Endothelial cell of umbilical vein (primary cell): ENCODE data around the gene SMIM20. TPM values are rescaled to one million over a fixed set of nuclear protein-coding genes. Genes with fewer than 3 reads are reported as not detected.

Source experiments
- BruUV-seq: library from RNA; stranded (reverse); fragments of 400-500 nt; replicated peaks from 2 replicates; lab custom pipeline; 2021; lab: Mats Ljungman, UMichigan
- CTCF ChIA-PET: fragments of 300-600, 350-600 bp; sonication (Branson Sonifier 250); formaldehyde crosslinking; loops from one replicate; lab custom pipeline; 2021; ENCODE audit warnings: antibody characterized with exemption, inconsistent platforms; lab: Charles Lee
- POLR2A ChIA-PET: fragments of 300-600, 350-600 bp; sonication (Branson Sonifier 250); formaldehyde crosslinking; loops from one replicate; lab custom pipeline; 2021; ENCODE audit warnings: antibody characterized with exemption, inconsistent platforms; lab: Charles Lee
- DNase-seq: peaks from one replicate; pipeline ENCODE4 v3.0.0-alpha.2; 2011; ENCODE audit warnings: low read depth, low spot score
- FAIRE-seq: peaks from 2 replicates; lab custom pipeline; 2011; peaks lifted over from hg19 to GRCh38; lab: Jason Lieb, UNC
- H2AFZ ChIP-seq: 2 replicates; pipeline ENCODE4 v1.6.0; 2012; ENCODE audit warnings: low read depth, low read length, control low read depth, inconsistent platforms
- H3K27ac ChIP-seq: 2 replicates; pipeline ENCODE4 v1.5.1; 2011; ENCODE audit warnings: low read depth, mild to moderate bottlenecking, control low read depth, low read length, moderate library complexity; ENCODE audit not compliant: insufficient read depth
- H3K27me3 ChIP-seq, 2 experiments: 2 replicates each; pipeline versions ENCODE4 v1.6.0 to v1.6.1; 2011; ENCODE audit warnings: low read length in 2 of 2, mixed read lengths in 1 of 2; ENCODE audit not compliant: control insufficient read depth in 2 of 2, insufficient read depth in 2 of 2
- H3K36me3 ChIP-seq, 2 experiments: 2 replicates in 1 of 2; 3 replicates in 1 of 2; pipeline ENCODE4 v1.5.1; 2011; ENCODE audit warnings: low read length in 2 of 2, mild to moderate bottlenecking in 1 of 2, moderate library complexity in 1 of 2; ENCODE audit not compliant: control insufficient read depth in 2 of 2, insufficient read depth in 2 of 2; ENCODE audit errors: extremely low read depth in 1 of 2
- H3K4me1 ChIP-seq: 3 replicates; pipeline ENCODE4 v1.5.1; 2011; ENCODE audit warnings: mild to moderate bottlenecking, low read length; ENCODE audit not compliant: control insufficient read depth, insufficient read depth; ENCODE audit errors: extremely low read depth
- H3K4me2 ChIP-seq: 2 replicates; pipeline ENCODE4 v1.6.1; 2011; ENCODE audit warnings: low read length, control low read depth, mixed read lengths; ENCODE audit not compliant: insufficient read depth
- H3K4me3 ChIP-seq, 3 experiments: fragments of 200-600 bp in 1 of 3; sonication (generic), shearing (Covaris generic) in 1 of 3; replicated peaks in 1 of 3; 2 replicates each; pipeline ENCODE4 v1.5.1; 2011 to 2016; ENCODE audit warnings: control low read depth in 3 of 3, low read length in 3 of 3, mild to moderate bottlenecking in 2 of 3, inconsistent platforms in 1 of 3, low read depth in 1 of 3, moderate library complexity in 1 of 3; ENCODE audit not compliant: insufficient read depth in 1 of 3
- H3K79me2 ChIP-seq: 2 replicates; pipeline ENCODE4 v1.6.0; 2012; ENCODE audit warnings: low read length, inconsistent platforms; ENCODE audit not compliant: control insufficient read depth, insufficient read depth
- H3K9ac ChIP-seq: replicated peaks from 2 replicates; pipeline ENCODE3; 2011; ENCODE audit warnings: low read length, control low read depth; ENCODE audit not compliant: insufficient read depth; ENCODE audit errors: extremely low read depth
- H3K9me1 ChIP-seq: replicated peaks from 3 replicates; pipeline ENCODE4 v1.6.0; 2011; ENCODE audit warnings: mild to moderate bottlenecking, low read length; ENCODE audit not compliant: control insufficient read depth, insufficient read depth; ENCODE audit errors: extremely low read depth
- H3K9me3 ChIP-seq: replicated peaks from 2 replicates; pipeline ENCODE4 v1.5.1; 2012; ENCODE audit warnings: low read length, inconsistent platforms; ENCODE audit not compliant: control insufficient read depth, insufficient read depth
- H4K20me1 ChIP-seq: replicated peaks from 2 replicates; pipeline ENCODE3; 2011; ENCODE audit warnings: mild to moderate bottlenecking, low read length; ENCODE audit not compliant: control insufficient read depth, insufficient read depth; ENCODE audit errors: extremely low read depth
- CTCF ChIP-seq, 2 donors: IDR thresholded peaks; 1 replicate in 1 of 2; 2 replicates in 1 of 2; pipeline ENCODE4 v1.5.1; 2011; ENCODE audit warnings: low read length in 2 of 2, mild to moderate bottlenecking in 2 of 2, moderate library complexity in 2 of 2, control low read depth in 1 of 2, inconsistent platforms in 1 of 2, low read depth in 1 of 2; ENCODE audit not compliant: insufficient read depth in 1 of 2; ENCODE audit errors: extremely low read depth in 1 of 2
- EZH2 ChIP-seq: IDR thresholded peaks from 2 replicates; pipeline ENCODE4 v1.6.1; 2012; ENCODE audit warnings: borderline replicate concordance, low read depth, mild to moderate bottlenecking, moderate library complexity, low read length, inconsistent platforms; ENCODE audit not compliant: severe bottlenecking
- FOS ChIP-seq: IDR thresholded peaks from 2 replicates; pipeline ENCODE4 v1.6.1; 2011; ENCODE audit warnings: mild to moderate bottlenecking, low read length, moderate library complexity, borderline replicate concordance; ENCODE audit not compliant: insufficient read depth
- GATA2 ChIP-seq: IDR thresholded peaks from 2 replicates; pipeline ENCODE4 v1.7.0; 2011; ENCODE audit warnings: low read depth, mild to moderate bottlenecking, moderate library complexity, mixed read lengths, low read length; ENCODE audit not compliant: insufficient read length, insufficient read depth
- JUN ChIP-seq: IDR thresholded peaks from 2 replicates; pipeline ENCODE4 v1.6.1; 2011; ENCODE audit warnings: borderline replicate concordance, low read depth; ENCODE audit not compliant: insufficient read length, insufficient read depth
- MAX ChIP-seq: IDR thresholded peaks from 2 replicates; pipeline ENCODE4 v1.6.1; 2011; ENCODE audit not compliant: insufficient read depth, insufficient read length
- MYC ChIP-seq: IDR thresholded peaks from one replicate; pipeline ENCODE4 v1.6.1; 2011; ENCODE audit warnings: mild to moderate bottlenecking, low read depth, low read length
- POLR2A ChIP-seq: IDR thresholded peaks from 2 replicates; pipeline ENCODE4 v1.6.1; 2012; ENCODE audit warnings: low read depth, mild to moderate bottlenecking, control low read depth, low read length
- POLR2AphosphoS5 ChIP-seq: IDR thresholded peaks from 2 replicates; pipeline ENCODE4 v1.6.1; 2012; ENCODE audit warnings: low read depth, mild to moderate bottlenecking, control low read depth, low read length, moderate library complexity; ENCODE audit not compliant: insufficient read depth
- dilution Hi-C: fragments of 300-500 bp; cut with MboI; formaldehyde crosslinking; loops from one replicate; pipeline ENCODE4 v1.15.0; 2019; ENCODE audit warnings: low sequenced_read_pairs; ENCODE audit not compliant: extremely low pct_ligation_motif_present
- intact Hi-C: fragments of 100-400 bp; cut with micrococcal nuclease; formaldehyde crosslinking; loops from one replicate; pipeline ENCODE4 v1.10.0; 2022
- polyA plus RNA-seq, 4 experiments: library from polyadenylated mRNA; depleted of rRNA in 3 of 4; stranded (reverse) in 3 of 4; unstranded in 1 of 4; fragments of >200 nt; gene quantifications; 2 replicates each; pipeline versions ENCODE4 v1.2.1 to v1.2.3, GENCODE V29; 2011 to 2012; ENCODE audit warnings: missing spikeins in 1 of 4
- total RNA-seq: library from RNA; stranded (reverse); gene quantifications from 2 replicates; pipeline ENCODE4 v1.2.3, GENCODE V29; 2021

The SMIM20 gene
- total and polyA plus RNA-seq, 2 donors (not counting 3 experiments of a cell fraction or from before 2014, with no cell fraction given), result 10.2 to 19.2 TPM

- no peak for DNase-seq
- H3K36me3 ChIP-seq, result no peaks in the 10 kb centered on the region
- no peaks in the 10 kb centered on the region for H4K20me1 ChIP-seq
- dilution Hi-C loops (no loop called here), intact Hi-C loops (no loop called here)
- H3K9me3 ChIP-seq, result no peaks in the 10 kb centered on the region
- H3K9ac ChIP-seq, result no peak overlapping the region
- no peak overlapping the region for H3K4me2 ChIP-seq
- no peaks in the 10 kb centered on the region for H3K79me2 ChIP-seq
- H3K9me1 ChIP-seq, result no peaks in the 10 kb centered on the region
- ChIA-PET POLR2A (no interaction called here), CTCF (interaction anchor here (1.5 kb wide), 1 partner anchor 15 kb away, joined by 6 read pairs; no protein-coding TSS in a partner anchor)
- H3K4me3 ChIP-seq, result no peak overlapping the region
- no peak overlapping the region for H2AFZ ChIP-seq
- TF ChIP-seq JUN (no peak), MYC (no peak), MAX (no peak)
- no peak overlapping the region for H3K27ac ChIP-seq
- no peaks in the 10 kb centered on the region for H3K4me1 ChIP-seq
- H3K27me3 ChIP-seq, result peaks cover 2 to 3% of the 10 kb centered on the region in 2 experiments
- no TSS peak for BruUV-seq
- FAIRE-seq, result no peak
These were observed 59.1 kb downstream of the SMIM20 start for GRCh38 chr4:25972984-25973745.

GRCh38 chr4:25976780-25977179 is 62.8 kb downstream of the SMIM20 start:
- H3K4me1 ChIP-seq, result no peaks in the 10 kb centered on the region
- H3K4me2 ChIP-seq, result no peak overlapping the region
- no peaks in the 10 kb centered on the region for H3K36me3 ChIP-seq
- dilution Hi-C loops, result no loop called here
- ChIA-PET POLR2A (no interaction called here), CTCF (interaction anchor here (4.2 kb wide), 1 partner anchor 11 kb away, joined by 20 read pairs; no protein-coding TSS in a partner anchor)
- no peak overlapping the region for H3K9ac ChIP-seq
- no peaks in the 10 kb centered on the region for H3K79me2 ChIP-seq
- H3K4me3 ChIP-seq, result no peak overlapping the region
- H2AFZ ChIP-seq, result no peak overlapping the region
- H3K27ac ChIP-seq, result no peak overlapping the region
- H3K9me3 ChIP-seq, result no peaks in the 10 kb centered on the region
- H3K9me1 ChIP-seq, result no peaks in the 10 kb centered on the region
- intact Hi-C loops, result no loop called here
- FAIRE-seq (no peak), DNase-seq (no peak)
- no TSS peak for BruUV-seq
- no peaks in the 10 kb centered on the region for H4K20me1 ChIP-seq
- TF ChIP-seq GATA2 (no peak), JUN (no peak), MYC (no peak), POLR2AphosphoS5 (no peak), FOS (no peak), MAX (no peak), POLR2A (no peak), CTCF (IDR thresholded peaks at IDR 0.05; ENCODE audit: extremely low read depth in 1 of 2, insufficient read depth in 1 of 2, low read depth in 1 of 2, low read length in 2 of 2) (no peak), EZH2 (no peak)
- H3K27me3 ChIP-seq, result peaks cover 2 to 3% of the 10 kb centered on the region in 2 experiments
